Measurements from ENCODE around the gene JMJD1C.

The JMJD1C gene

DNA sequence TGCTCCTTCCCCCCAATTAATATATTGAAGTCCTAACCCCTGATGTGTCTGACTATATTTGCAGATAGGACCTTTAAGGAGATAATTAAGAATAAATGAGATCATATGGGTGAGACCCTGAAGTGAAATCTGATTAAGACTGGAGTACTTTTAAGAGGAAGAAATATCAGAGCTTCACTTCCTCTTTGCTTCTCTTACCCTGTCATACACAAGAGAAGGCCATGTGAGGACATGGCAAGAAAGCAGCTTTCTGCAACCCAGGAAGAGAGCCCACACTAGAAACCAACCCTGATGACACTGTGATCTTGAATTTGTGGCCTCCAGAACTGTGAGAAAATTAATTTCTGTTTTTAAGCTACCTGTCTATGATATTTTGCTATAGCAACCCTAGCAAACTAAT is 44.2 kb downstream of the JMJD1C start:
- Histone ChIP-seq H2AFZ (ENCODE audit: low read length) (no peak overlapping the region), H3K79me1 (ENCODE audit: low read depth, low read length) (peaks cover 4% of the 10 kb centered on the region), H3K14ac (ENCODE audit: low read length) (no peak overlapping the region), H3K4me2 (ENCODE audit: insufficient read depth, low read length, poor library complexity, severe bottlenecking) (no peak overlapping the region), H3K4ac (ENCODE audit: low read length) (no peak overlapping the region), H3K4me3 (ENCODE audit: low read length in 2 of 2) (no peak overlapping the region), H4K91ac (ENCODE audit: low read depth, low read length, poor library complexity) (no peak overlapping the region), H3K9me3 (replicated peaks in 1 of 2; ENCODE audit: control insufficient read depth in 2 of 2, insufficient read depth in 1 of 2, low read depth in 1 of 2, low read length in 2 of 2) (no peaks in the 10 kb centered on the region), H2BK15ac (ENCODE audit: low read length) (no peak overlapping the region), H3K9ac (ENCODE audit: low read depth, low read length, poor library complexity) (no peak overlapping the region), H3K4me1 (ENCODE audit: control insufficient read depth in 2 of 2, insufficient read depth in 1 of 2, low read depth in 1 of 2, low read length in 2 of 2) (peaks cover 0 to 15% of the 10 kb centered on the region in 2 donors), H3K23ac (ENCODE audit: low read depth, low read length, poor library complexity) (no peak overlapping the region), H3K27me3 (ENCODE audit: control insufficient read depth in 3 of 3, insufficient read depth in 3 of 3, low read depth in 1 of 3, low read length in 3 of 3) (no peaks in the 10 kb centered on the region), H2AK5ac (ENCODE audit: low read depth, low read length) (no peak overlapping the region), H3K36me3 (replicated peaks in 1 of 2; ENCODE audit: control insufficient read depth in 2 of 2, insufficient read depth in 2 of 2, low read length in 2 of 2) (no peaks in the 10 kb centered on the region), H3K18ac (ENCODE audit: low read length) (no peak overlapping the region), H2BK12ac (ENCODE audit: low read length) (no peak overlapping the region), H2BK5ac (ENCODE audit: low read length) (no peak overlapping the region), H2BK120ac (ENCODE audit: low read depth, low read length) (no peak overlapping the region), H4K8ac (ENCODE audit: low read depth, low read length) (no peak overlapping the region), H3K27ac (replicated peaks; ENCODE audit: low read length) (no peak overlapping the region)
- no peak for DNase-seq (ENCODE audit: low spot score)

- peaks cover 0 to 3% of the 10 kb centered on the region in 2 donors for H3K36me3 ChIP-seq (replicated peaks in 1 of 2; ENCODE audit: control insufficient read depth in 2 of 2, insufficient read depth in 2 of 2, low read length in 2 of 2)
- H2BK5ac ChIP-seq (ENCODE audit: low read length), result no peak overlapping the region
- H3K4ac ChIP-seq (ENCODE audit: low read length), result no peak overlapping the region
- no peak overlapping the region for H2BK12ac ChIP-seq (ENCODE audit: low read length)
- no peak overlapping the region for H4K91ac ChIP-seq (ENCODE audit: low read depth, low read length, poor library complexity)
- H2BK15ac ChIP-seq (ENCODE audit: low read length), result no peak overlapping the region
- no peak overlapping the region for H3K4me3 ChIP-seq (ENCODE audit: low read length in 2 of 2)
- DNase-seq (ENCODE audit: low spot score), result no peak
- no peak overlapping the region for H4K8ac ChIP-seq (ENCODE audit: low read depth, low read length)
- no peak overlapping the region for H3K27ac ChIP-seq (replicated peaks; ENCODE audit: low read length)
- H3K14ac ChIP-seq (ENCODE audit: low read length), result no peak overlapping the region
- no peak overlapping the region for H3K18ac ChIP-seq (ENCODE audit: low read length)
- no peak overlapping the region for H3K9ac ChIP-seq (ENCODE audit: low read depth, low read length, poor library complexity)
- no peak overlapping the region for H3K23ac ChIP-seq (ENCODE audit: low read depth, low read length, poor library complexity)
- H3K9me3 ChIP-seq (replicated peaks in 1 of 2; ENCODE audit: control insufficient read depth in 2 of 2, insufficient read depth in 1 of 2, low read depth in 1 of 2, low read length in 2 of 2), result no peaks in the 10 kb centered on the region
- H2BK120ac ChIP-seq (ENCODE audit: low read depth, low read length), result no peak overlapping the region
- peaks cover 0 to 25% of the 10 kb centered on the region in 2 donors for H3K4me1 ChIP-seq (ENCODE audit: control insufficient read depth in 2 of 2, insufficient read depth in 1 of 2, low read depth in 1 of 2, low read length in 2 of 2)
- no CpG with 5 or more reads among the region's 1 CpG for WGBS, 2 donors (ENCODE audit: extremely low coverage in 2 of 2, insufficient read length in 2 of 2, insufficient replicate concordance in 1 of 2)
- no peak overlapping the region for H3K4me2 ChIP-seq (ENCODE audit: insufficient read depth, low read length, poor library complexity, severe bottlenecking)
- H2AK5ac ChIP-seq (ENCODE audit: low read depth, low read length), result no peak overlapping the region
- H3K79me1 ChIP-seq (ENCODE audit: low read depth, low read length), result peaks cover 1% of the 10 kb centered on the region
- H3K27me3 ChIP-seq (ENCODE audit: control insufficient read depth in 3 of 3, insufficient read depth in 3 of 3, low read depth in 1 of 3, low read length in 3 of 3), result no peaks in the 10 kb centered on the region
- no peak overlapping the region for H2AFZ ChIP-seq (ENCODE audit: low read length)
These were observed 49.4 kb downstream of the JMJD1C start for GRCh38 chr10:63416376-63416775.

- no peak overlapping the region for H2AK5ac ChIP-seq (ENCODE audit: low read depth, low read length)
- DNase-seq (ENCODE audit: low spot score), result no peak
- no peak overlapping the region for H2BK5ac ChIP-seq (ENCODE audit: low read length)
- no peak overlapping the region for H3K27ac ChIP-seq (replicated peaks; ENCODE audit: low read length)
- H3K4me3 ChIP-seq (ENCODE audit: low read length in 2 of 2), result no peak overlapping the region
- no peaks in the 10 kb centered on the region for H3K9me3 ChIP-seq (replicated peaks in 1 of 2; ENCODE audit: control insufficient read depth in 2 of 2, insufficient read depth in 1 of 2, low read depth in 1 of 2, low read length in 2 of 2)
- no peak overlapping the region for H3K14ac ChIP-seq (ENCODE audit: low read length)
- H2BK120ac ChIP-seq (ENCODE audit: low read depth, low read length), result no peak overlapping the region
- H3K9ac ChIP-seq (ENCODE audit: low read depth, low read length, poor library complexity), result no peak overlapping the region
- peaks cover 1% of the 10 kb centered on the region for H3K79me1 ChIP-seq (ENCODE audit: low read depth, low read length)
- H2BK15ac ChIP-seq (ENCODE audit: low read length), result no peak overlapping the region
- H3K36me3 ChIP-seq (replicated peaks in 1 of 2; ENCODE audit: control insufficient read depth in 2 of 2, insufficient read depth in 2 of 2, low read length in 2 of 2), result peaks cover 0 to 3% of the 10 kb centered on the region in 2 donors
- no peak overlapping the region for H2BK12ac ChIP-seq (ENCODE audit: low read length)
- no peak overlapping the region for H3K18ac ChIP-seq (ENCODE audit: low read length)
- H3K4me2 ChIP-seq (ENCODE audit: insufficient read depth, low read length, poor library complexity, severe bottlenecking), result no peak overlapping the region
- no peak overlapping the region for H4K8ac ChIP-seq (ENCODE audit: low read depth, low read length)
- H4K91ac ChIP-seq (ENCODE audit: low read depth, low read length, poor library complexity), result no peak overlapping the region
- no peak overlapping the region for H3K4ac ChIP-seq (ENCODE audit: low read length)
- H3K27me3 ChIP-seq (ENCODE audit: control insufficient read depth in 3 of 3, insufficient read depth in 3 of 3, low read depth in 1 of 3, low read length in 3 of 3), result no peaks in the 10 kb centered on the region
- no peak overlapping the region for H2AFZ ChIP-seq (ENCODE audit: low read length)
- H3K23ac ChIP-seq (ENCODE audit: low read depth, low read length, poor library complexity), result no peak overlapping the region
- peaks cover 0 to 25% of the 10 kb centered on the region in 2 donors for H3K4me1 ChIP-seq (ENCODE audit: control insufficient read depth in 2 of 2, insufficient read depth in 1 of 2, low read depth in 1 of 2, low read length in 2 of 2)
- no CpG with 5 or more reads among the region's 5 CpGs for WGBS, 2 donors (ENCODE audit: extremely low coverage in 2 of 2, insufficient read length in 2 of 2, insufficient replicate concordance in 1 of 2)
These were observed 50.0 kb downstream of the JMJD1C start for GRCh38 chr10:63415640-63416244.

DNA sequence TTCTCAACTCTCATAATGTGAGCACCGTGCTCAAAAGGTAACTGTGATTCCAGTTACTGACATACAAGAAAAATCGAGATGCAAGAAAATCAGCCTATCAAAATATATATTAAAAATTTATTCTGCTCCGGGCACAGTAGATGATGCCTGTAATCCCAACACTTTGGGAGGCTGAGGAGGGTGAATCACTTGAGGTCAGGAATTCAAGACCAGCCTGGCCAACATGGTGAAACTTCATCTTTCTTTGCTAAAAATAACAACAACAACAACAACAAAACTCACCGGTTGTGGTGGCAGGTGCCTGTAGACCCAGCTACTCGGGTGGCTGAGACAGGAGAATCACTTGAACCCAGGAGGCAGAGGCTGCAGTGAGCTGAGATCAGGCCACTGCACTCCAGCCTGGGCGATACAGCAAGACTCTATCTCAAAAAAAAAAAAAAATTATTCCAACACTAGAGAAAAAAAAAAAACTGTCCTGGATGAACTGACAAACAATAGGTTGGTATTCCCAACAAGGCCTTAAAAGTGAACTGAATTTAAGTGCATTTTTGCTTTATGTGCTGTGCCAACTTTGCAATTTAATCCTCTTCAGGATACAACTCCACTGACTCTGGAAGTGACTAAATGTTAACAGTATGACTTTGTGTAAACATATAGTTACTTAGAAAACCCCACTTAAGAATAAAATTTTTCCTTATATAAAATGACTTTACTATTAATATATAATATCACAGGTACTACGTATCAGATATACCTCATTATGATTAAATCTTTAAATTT is 51.1 kb downstream of the JMJD1C start:
- no peak overlapping the region for H3K9ac ChIP-seq (ENCODE audit: low read depth, low read length, poor library complexity)

More for the DNA sequence above, 51.1 kb downstream of the JMJD1C start:
- no peak overlapping the region for H2AFZ ChIP-seq (ENCODE audit: low read length)
- H3K4ac ChIP-seq (ENCODE audit: low read length), result no peak overlapping the region
- H3K27me3 ChIP-seq (ENCODE audit: control insufficient read depth in 3 of 3, insufficient read depth in 3 of 3, low read depth in 1 of 3, low read length in 3 of 3), result no peaks in the 10 kb centered on the region
- no peak overlapping the region for H2AK5ac ChIP-seq (ENCODE audit: low read depth, low read length)
- no peak for DNase-seq (ENCODE audit: low spot score)
- H3K9me3 ChIP-seq (replicated peaks in 1 of 2; ENCODE audit: control insufficient read depth in 2 of 2, insufficient read depth in 1 of 2, low read depth in 1 of 2, low read length in 2 of 2), result no peaks in the 10 kb centered on the region
- H3K36me3 ChIP-seq (replicated peaks in 1 of 2; ENCODE audit: control insufficient read depth in 2 of 2, insufficient read depth in 2 of 2, low read length in 2 of 2), result peaks cover 0 to 3% of the 10 kb centered on the region in 2 donors
- H3K4me2 ChIP-seq (ENCODE audit: insufficient read depth, low read length, poor library complexity, severe bottlenecking), result no peak overlapping the region
- H3K27ac ChIP-seq (replicated peaks; ENCODE audit: low read length), result no peak overlapping the region
- no peak overlapping the region for H2BK12ac ChIP-seq (ENCODE audit: low read length)
- H3K79me1 ChIP-seq (ENCODE audit: low read depth, low read length), result no peaks in the 10 kb centered on the region
- no peak overlapping the region for H3K4me3 ChIP-seq (ENCODE audit: low read length in 2 of 2)
- no CpG with 5 or more reads among the region's 7 CpGs for WGBS, 2 donors (ENCODE audit: extremely low coverage in 2 of 2, insufficient read length in 2 of 2, insufficient replicate concordance in 1 of 2)
- no peak overlapping the region for H2BK15ac ChIP-seq (ENCODE audit: low read length)
- H3K18ac ChIP-seq (ENCODE audit: low read length), result no peak overlapping the region
- H2BK5ac ChIP-seq (ENCODE audit: low read length), result no peak overlapping the region
- H3K14ac ChIP-seq (ENCODE audit: low read length), result no peak overlapping the region
- no peak overlapping the region for H4K91ac ChIP-seq (ENCODE audit: low read depth, low read length, poor library complexity)
- H4K8ac ChIP-seq (ENCODE audit: low read depth, low read length), result no peak overlapping the region
- H2BK120ac ChIP-seq (ENCODE audit: low read depth, low read length), result no peak overlapping the region
- H3K23ac ChIP-seq (ENCODE audit: low read depth, low read length, poor library complexity), result no peak overlapping the region
- peaks cover 0 to 25% of the 10 kb centered on the region in 2 donors for H3K4me1 ChIP-seq (ENCODE audit: control insufficient read depth in 2 of 2, insufficient read depth in 1 of 2, low read depth in 1 of 2, low read length in 2 of 2)

Data from neuronal stem cell (in vitro differentiated cells).